ENCODE measurements around the gene CYFIP2.

Gene CYFIP2

GRCh38 chr5:157289164-157289819 lies 23.4 kb downstream of the CYFIP2 start:
- no peak for DNase-seq

- no peak for DNase-seq
Observed at GRCh38 chr5:157290156-157290980, 24.4 kb downstream of the CYFIP2 start.

- DNase-seq = no peak
Observed at GRCh38 chr5:157290981-157291711, 25.2 kb downstream of the CYFIP2 start.

- no peak for DNase-seq
Observed at GRCh38 chr5:157292599-157292998, 26.7 kb downstream of the CYFIP2 start.

- DNase-seq = peak; percentile 0
Observed at GRCh38 chr5:157294407-157295091, 28.6 kb downstream of the CYFIP2 start.

- DNase-seq = peak; percentile 74
Observed at GRCh38 chr5:157295247-157295646, 29.3 kb downstream of the CYFIP2 start.

- DNase-seq = no peak
Observed at GRCh38 chr5:157300564-157300963, 34.6 kb downstream of the CYFIP2 start.

- no peak for DNase-seq
Observed at GRCh38 chr5:157301066-157301465, 35.1 kb downstream of the CYFIP2 start.

GRCh38 chr5:157303023-157303422 lies 37.1 kb downstream of the CYFIP2 start:
- DNase-seq = no peak

GRCh38 chr5:157303667-157304327 lies 37.9 kb downstream of the CYFIP2 start:
- no peak for DNase-seq

- DNase-seq = no peak
Observed at GRCh38 chr5:157306081-157306480, 40.2 kb downstream of the CYFIP2 start.

GRCh38 chr5:157306692-157307471 lies 41.0 kb downstream of the CYFIP2 start:
- DNase-seq = no peak

- DNase-seq = no peak
Observed at GRCh38 chr5:157308836-157309465, 43.0 kb downstream of the CYFIP2 start.

GRCh38 chr5:157309796-157310195 lies 43.9 kb downstream of the CYFIP2 start:
- DNase-seq = no peak

- no peak for DNase-seq
Observed at GRCh38 chr5:157311595-157311994, 45.7 kb downstream of the CYFIP2 start.

- no peak for DNase-seq
Observed at GRCh38 chr5:157312492-157312891, 46.6 kb downstream of the CYFIP2 start.

GRCh38 chr5:157322581-157322980 lies 56.7 kb downstream of the CYFIP2 start:
- no peak for DNase-seq

GRCh38 chr5:157323107-157323706 lies 57.3 kb downstream of the CYFIP2 start:
- DNase-seq = no peak

- DNase-seq = no peak
Observed at GRCh38 chr5:157324237-157324636, 58.3 kb downstream of the CYFIP2 start.

GRCh38 chr5:157326440-157327005 lies 60.6 kb downstream of the CYFIP2 start:
- no peak for DNase-seq
